ENCODE data around the gene ARID5B.

ARID5B gene

GRCh38 chr10:61857746-61858145 lies 43.8 kb upstream of the ARID5B start:
- no peaks in the 10 kb centered on the region for H3K79me2 ChIP-seq (ENCODE audit: low read length)
- H3K4me1 ChIP-seq (ENCODE audit: low read length): no peaks in the 10 kb centered on the region
- no peaks in the 10 kb centered on the region for H3K9me3 ChIP-seq (replicated peaks; ENCODE audit: insufficient read depth, low read length)
- no peak overlapping the region for H3K27ac ChIP-seq (ENCODE audit: low read length)
- no peaks in the 10 kb centered on the region for H3K9me2 ChIP-seq (replicated peaks; ENCODE audit: insufficient read depth, low read length)
- H3K4me2 ChIP-seq (ENCODE audit: low read depth, low read length): no peak overlapping the region
- no peaks in the 10 kb centered on the region for H4K20me1 ChIP-seq (ENCODE audit: insufficient read depth, low read length)
- no peak for TF ChIP-seq CTCF (IDR thresholded peaks at IDR 0.05; ENCODE audit: low read length)
- no peak for TF ChIP-seq EZH2 (optimal IDR thresholded peaks at IDR 0.05; ENCODE audit: low read depth, low read length)
- TF ChIP-seq EZH2phosphoT487 (IDR thresholded peaks at IDR 0.05; ENCODE audit: low read length): no peak
- H2AFZ ChIP-seq (ENCODE audit: low read length): no peak overlapping the region
- no peaks in the 10 kb centered on the region for H3F3A ChIP-seq (ENCODE audit: insufficient read depth, low read length)
- no peak overlapping the region for H3K4me3 ChIP-seq (ENCODE audit: low read length)
- H3K27me3 ChIP-seq (replicated peaks; ENCODE audit: insufficient read depth, low read length): no peaks in the 10 kb centered on the region
- H3K9ac ChIP-seq (ENCODE audit: low read length): no peak overlapping the region
- no peaks in the 10 kb centered on the region for H3K36me3 ChIP-seq (replicated peaks; ENCODE audit: insufficient read depth, low read length)
- no peak for DNase-seq

- no peaks in the 10 kb centered on the region for H4K20me1 ChIP-seq (ENCODE audit: insufficient read depth, low read length)
- TF ChIP-seq EZH2 (optimal IDR thresholded peaks at IDR 0.05; ENCODE audit: low read depth, low read length) (no peak), EZH2phosphoT487 (IDR thresholded peaks at IDR 0.05; ENCODE audit: low read length) (no peak), CTCF (IDR thresholded peaks at IDR 0.05; ENCODE audit: low read length) (no peak)
- no peaks in the 10 kb centered on the region for H3K36me3 ChIP-seq (replicated peaks; ENCODE audit: insufficient read depth, low read length)
- DNase-seq: no peak
- no peaks in the 10 kb centered on the region for H3K27me3 ChIP-seq (replicated peaks; ENCODE audit: insufficient read depth, low read length)
- H3K4me1 ChIP-seq (ENCODE audit: low read length): no peaks in the 10 kb centered on the region
- no peaks in the 10 kb centered on the region for H3F3A ChIP-seq (ENCODE audit: insufficient read depth, low read length)
- no peak overlapping the region for H3K4me3 ChIP-seq (ENCODE audit: low read length)
- H3K9me3 ChIP-seq (replicated peaks; ENCODE audit: insufficient read depth, low read length): no peaks in the 10 kb centered on the region
- no peaks in the 10 kb centered on the region for H3K79me2 ChIP-seq (ENCODE audit: low read length)
- H3K27ac ChIP-seq (ENCODE audit: low read length): no peak overlapping the region
- H3K9ac ChIP-seq (ENCODE audit: low read length): no peak overlapping the region
- no peaks in the 10 kb centered on the region for H3K9me2 ChIP-seq (replicated peaks; ENCODE audit: insufficient read depth, low read length)
- H3K4me2 ChIP-seq (ENCODE audit: low read depth, low read length): no peak overlapping the region
- no peak overlapping the region for H2AFZ ChIP-seq (ENCODE audit: low read length)
Measured at GRCh38 chr10:61859786-61860185, 41.7 kb upstream of the ARID5B start.

GRCh38 chr10:61860964-61861758 lies 40.3 kb upstream of the ARID5B start:
- no peaks in the 10 kb centered on the region for H3K9me3 ChIP-seq (replicated peaks; ENCODE audit: insufficient read depth, low read length)
- no peak overlapping the region for H3K4me3 ChIP-seq (ENCODE audit: low read length)
- H3K27me3 ChIP-seq (replicated peaks; ENCODE audit: insufficient read depth, low read length): no peaks in the 10 kb centered on the region
- H3K79me2 ChIP-seq (ENCODE audit: low read length): no peaks in the 10 kb centered on the region
- no peak for DNase-seq
- H3F3A ChIP-seq (ENCODE audit: insufficient read depth, low read length): no peaks in the 10 kb centered on the region
- H3K9me2 ChIP-seq (replicated peaks; ENCODE audit: insufficient read depth, low read length): no peaks in the 10 kb centered on the region
- H3K27ac ChIP-seq (ENCODE audit: low read length): no peak overlapping the region
- H2AFZ ChIP-seq (ENCODE audit: low read length): no peak overlapping the region
- no peak overlapping the region for H3K9ac ChIP-seq (ENCODE audit: low read length)
- H4K20me1 ChIP-seq (ENCODE audit: insufficient read depth, low read length): no peaks in the 10 kb centered on the region
- H3K36me3 ChIP-seq (replicated peaks; ENCODE audit: insufficient read depth, low read length): no peaks in the 10 kb centered on the region
- no peak overlapping the region for H3K4me2 ChIP-seq (ENCODE audit: low read depth, low read length)
- TF ChIP-seq EZH2phosphoT487 (IDR thresholded peaks at IDR 0.05; ENCODE audit: low read length) (no peak), EZH2 (optimal IDR thresholded peaks at IDR 0.05; ENCODE audit: low read depth, low read length) (no peak), CTCF (IDR thresholded peaks at IDR 0.05; ENCODE audit: low read length) (no peak)
- no peaks in the 10 kb centered on the region for H3K4me1 ChIP-seq (ENCODE audit: low read length)
